ENCODE data around the gene NDUFS8.

NDUFS8 gene

DNA sequence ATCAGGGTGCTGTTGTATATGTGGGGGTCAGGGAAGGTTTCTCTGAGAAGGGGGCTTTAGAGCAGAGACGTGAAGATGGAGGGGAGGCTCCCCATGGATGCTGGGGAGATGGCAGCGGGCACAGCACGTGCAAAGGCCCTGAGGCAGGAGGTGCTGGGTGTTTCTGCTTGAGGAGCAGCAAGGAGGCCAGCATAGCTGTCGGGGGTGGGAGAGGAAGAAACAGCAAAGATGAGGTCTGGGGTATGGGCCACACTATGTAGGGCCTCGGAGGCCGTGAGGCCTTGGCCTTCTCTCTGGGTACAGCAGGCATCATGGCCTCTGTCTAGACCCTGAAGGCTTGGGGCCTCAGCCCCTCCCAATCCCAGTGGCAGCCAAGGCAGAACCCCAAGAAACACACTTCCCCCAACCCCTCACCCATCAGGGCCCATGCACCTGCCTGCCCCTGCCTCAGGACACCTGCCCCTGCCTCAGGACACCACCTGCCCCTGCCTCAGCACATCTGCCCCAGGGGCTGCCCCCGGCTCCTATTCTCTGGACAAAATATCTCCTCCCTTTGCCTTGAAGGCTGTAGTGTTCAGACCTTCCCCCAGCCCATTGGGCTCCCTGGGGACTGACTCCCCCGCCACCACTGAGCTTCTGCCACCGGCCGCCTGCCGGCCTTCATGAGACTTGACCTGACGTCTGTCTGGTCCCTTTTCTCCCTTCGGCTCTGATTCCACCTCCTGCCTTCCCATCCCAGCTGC is 14.1 kb upstream of the NDUFS8 start:
- no peak for DNase-seq (ENCODE audit: low read depth)

DNA sequence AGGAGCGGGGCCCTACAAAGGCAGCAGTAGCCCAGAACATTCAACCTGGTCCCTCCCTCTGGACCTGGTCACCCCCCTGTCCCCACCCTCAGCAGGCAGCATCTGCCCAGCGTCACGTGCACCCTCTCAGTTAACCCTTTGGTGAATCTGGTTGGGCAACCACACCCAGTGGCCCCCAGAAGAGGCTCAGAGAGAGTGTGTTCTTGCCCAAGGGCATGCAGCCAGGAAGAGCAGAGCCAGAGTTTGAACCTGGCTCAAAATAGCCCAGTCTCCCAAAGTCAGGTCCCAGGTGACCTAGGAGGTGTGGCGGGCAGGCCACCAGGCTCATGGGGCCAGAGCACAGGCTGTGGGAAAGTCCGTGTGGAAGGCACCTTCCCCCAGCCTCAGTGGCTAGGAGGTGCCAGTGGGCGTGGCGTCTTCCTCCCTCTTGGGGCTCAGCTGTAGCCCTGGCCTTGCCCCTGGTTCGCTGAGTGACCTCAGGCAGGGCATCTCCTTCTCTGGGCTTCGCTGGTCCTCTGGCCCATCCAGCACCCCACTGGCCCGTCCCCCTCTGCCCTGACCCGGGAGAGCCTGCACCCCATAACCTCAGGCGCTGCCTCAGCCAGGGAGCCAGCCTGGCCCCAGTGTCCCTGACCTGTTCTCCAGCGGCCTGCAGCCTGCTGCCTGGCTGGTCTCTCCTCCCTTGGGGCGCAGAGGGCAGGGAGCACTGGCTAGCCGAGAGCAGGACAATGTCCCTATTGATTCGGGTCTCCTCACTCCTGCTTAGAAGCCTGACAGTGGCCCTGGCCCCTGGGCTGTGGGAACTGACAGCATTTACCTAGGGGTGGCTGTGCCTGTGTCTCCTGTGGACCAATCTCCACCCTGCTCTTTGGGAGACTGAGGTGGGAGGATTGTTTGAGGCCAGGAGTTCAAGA is 13.3 kb upstream of the NDUFS8 start:
- DNase-seq (ENCODE audit: low read depth): no peak

DNA sequence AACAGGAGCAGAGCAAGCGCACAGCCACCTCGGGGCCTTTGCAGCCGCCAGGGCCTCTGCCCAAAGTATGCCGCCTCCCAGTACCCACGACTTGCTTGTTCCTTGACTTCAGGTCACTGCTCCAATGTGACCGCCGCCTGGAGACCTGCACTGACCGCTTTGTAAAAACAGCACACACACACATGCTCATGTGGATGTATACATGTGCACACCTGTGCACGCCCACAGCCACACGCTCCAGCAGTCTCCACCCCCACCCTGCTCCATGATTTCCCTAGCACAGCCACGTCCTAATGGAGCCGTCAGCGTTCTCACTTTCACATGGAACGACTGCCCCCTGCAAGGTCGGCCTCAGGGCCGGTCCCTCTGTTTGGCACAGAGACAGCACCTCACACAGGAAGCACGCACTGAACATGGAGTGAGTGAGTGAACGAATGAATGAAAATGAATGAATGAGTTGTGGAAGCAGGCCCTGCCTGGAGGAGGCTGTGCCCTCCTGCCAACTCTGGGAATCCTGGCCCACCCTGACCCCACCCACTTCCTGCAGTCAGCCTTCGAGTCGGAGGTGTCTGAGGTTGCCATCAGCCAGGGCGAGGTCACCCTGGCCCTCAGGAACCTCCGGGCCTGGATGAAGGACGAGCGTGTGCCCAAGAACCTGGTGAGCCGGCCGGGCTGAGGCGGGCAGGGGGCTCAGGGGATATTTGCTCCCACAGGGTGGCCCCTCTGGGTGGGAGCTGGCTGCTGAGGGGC is 12.3 kb upstream of the NDUFS8 start:
- DNase-seq (ENCODE audit: low read depth): no peak

DNA sequence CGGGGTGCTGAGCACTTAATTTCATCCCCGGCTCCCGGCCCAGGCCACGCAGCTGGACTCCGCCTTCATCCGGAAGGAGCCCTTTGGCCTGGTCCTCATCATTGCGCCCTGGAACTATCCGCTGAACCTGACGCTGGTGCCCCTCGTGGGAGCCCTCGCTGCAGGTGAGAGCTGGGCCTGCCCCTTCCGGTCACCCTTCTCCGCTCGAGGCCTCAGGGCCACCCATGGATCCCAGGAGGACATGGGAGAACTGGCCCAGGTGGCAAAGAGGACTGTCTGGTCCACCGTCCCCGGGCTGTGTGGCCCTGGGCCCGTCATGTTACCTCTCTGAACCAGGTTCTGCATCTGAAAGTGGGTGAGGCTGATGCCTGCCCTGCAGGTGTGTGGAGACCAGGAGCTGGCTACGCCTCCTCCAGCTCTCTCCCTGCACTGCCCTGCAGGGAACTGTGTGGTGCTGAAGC is 11.7 kb upstream of the NDUFS8 start:
- DNase-seq (ENCODE audit: low read depth): no peak

DNA sequence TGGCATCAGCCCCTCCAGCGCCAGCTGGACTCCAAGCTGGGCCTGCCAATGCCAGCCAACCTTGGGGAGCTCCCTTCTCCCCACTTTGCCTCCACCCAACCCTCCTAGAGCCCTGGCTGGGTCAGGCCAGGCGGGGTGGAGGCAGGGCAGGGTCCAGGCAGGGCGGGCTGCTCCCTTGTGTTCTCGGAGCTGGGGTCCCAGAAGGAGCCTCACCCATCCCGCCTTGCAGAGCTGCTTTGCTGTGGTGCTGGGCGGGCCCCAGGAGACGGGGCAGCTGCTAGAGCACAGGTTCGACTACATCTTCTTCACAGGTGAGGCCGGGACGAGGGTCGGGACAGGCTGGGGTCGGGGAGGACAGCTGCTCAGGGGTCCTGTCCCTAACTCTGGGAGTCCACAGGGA is 11.0 kb upstream of the NDUFS8 start:
- no peak for DNase-seq (ENCODE audit: low read depth)

DNA sequence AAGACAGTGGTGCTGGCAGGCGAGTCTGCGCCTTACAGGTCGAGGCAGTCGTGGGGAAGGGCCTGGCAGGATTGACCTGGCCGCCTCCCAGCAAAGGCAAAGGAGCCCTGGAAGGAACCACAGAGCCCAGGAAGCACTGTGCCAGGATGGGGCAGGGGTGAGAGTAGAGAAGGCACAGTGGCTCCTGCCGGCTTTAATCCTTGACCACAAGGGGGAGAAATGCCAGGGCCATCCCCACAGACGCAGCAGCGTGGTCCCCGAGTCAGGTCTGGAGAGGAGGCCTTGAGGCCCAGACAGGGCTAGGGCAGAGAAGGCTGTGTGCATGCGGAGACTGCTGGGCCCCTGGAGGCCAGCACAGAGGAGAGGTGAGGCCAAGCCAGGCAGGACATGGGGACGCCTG is 9.9 kb upstream of the NDUFS8 start:
- DNase-seq (ENCODE audit: low read depth): no peak

DNA sequence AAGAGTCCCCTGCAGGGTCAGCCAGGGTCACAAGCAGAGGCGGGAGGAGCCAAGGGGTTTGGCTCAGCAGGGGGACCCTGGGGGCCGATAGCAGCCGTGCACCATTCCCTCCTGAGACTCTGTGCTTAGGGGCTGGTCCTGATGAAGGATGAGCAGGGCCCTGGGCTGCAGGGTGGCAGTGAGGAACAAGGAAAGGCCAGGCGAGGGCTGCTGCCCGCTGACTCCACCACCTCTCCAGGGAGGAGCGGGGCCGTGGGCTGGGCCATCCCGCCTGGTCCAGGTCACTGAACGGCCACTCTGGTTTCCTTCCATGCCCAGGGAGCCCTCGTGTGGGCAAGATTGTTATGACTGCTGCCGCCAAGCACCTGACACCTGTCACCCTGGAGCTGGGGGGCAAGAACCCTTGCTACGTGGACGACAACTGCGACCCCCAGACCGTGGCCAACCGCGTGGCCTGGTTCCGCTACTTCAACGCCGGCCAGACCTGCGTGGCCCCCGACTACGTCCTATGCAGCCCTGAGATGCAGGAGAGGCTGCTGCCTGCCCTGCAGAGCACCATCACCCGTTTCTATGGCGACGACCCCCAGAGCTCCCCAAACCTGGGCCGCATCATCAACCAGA is 9.2 kb upstream of the NDUFS8 start:
- DNase-seq (ENCODE audit: low read depth): no peak

DNA sequence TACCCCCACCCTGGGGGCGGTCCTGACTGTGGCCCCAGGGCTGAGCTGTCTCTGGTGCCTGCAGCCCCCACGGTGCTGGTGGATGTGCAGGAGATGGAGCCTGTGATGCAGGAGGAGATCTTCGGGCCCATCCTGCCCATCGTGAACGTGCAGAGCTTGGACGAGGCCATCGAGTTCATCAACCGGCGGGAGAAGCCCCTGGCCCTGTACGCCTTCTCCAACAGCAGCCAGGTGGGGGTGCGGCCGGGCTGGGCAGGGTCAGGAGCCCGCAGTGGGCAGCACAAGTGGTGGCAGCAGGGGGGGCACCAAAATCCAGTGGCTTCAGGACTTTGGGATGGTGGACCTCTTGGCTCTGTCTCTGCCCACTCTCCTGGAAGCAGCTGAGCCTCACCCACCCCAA is 8.0 kb upstream of the NDUFS8 start:
- DNase-seq (ENCODE audit: low read depth): no peak

DNA sequence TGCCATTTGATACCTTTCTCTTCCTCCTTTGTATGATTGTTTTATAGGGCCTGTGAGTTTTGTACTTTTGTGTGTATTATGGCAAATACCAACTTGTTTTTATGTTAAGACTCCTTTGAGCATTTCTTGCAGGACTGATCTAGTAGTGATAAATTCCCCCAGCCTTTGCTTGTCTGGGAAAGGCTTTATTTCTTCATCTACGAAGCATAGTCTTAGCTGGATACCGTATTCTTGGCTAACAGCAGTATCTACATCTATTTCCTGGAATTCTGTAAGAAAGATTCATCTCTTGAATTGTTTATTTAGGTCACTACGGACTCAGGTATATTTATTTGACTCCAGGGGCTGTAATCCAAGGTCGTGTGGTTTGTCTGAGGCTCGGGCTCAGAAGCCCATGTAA is 6.0 kb upstream of the NDUFS8 start:
- no peak for DNase-seq (ENCODE audit: low read depth)

DNA sequence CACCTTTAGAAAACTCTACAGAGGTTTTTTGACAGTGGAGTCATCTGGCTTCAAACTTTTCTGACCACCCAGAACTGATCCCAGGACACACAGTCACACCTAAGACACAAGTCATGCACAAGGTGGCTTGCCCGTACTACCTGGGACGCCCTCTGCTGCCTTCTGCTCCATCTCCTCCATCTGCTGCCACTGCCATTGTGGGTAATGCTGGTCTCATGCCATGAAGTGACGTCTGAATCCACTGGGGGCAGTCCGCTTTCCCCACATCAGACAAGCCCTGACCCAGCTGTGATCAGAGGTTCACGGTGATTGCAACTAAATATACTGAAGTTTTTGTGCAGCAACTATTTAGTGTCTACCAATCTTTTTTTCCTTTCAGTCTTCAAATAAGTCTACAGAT is 5.4 kb upstream of the NDUFS8 start:
- DNase-seq (ENCODE audit: low read depth): no peak

DNA sequence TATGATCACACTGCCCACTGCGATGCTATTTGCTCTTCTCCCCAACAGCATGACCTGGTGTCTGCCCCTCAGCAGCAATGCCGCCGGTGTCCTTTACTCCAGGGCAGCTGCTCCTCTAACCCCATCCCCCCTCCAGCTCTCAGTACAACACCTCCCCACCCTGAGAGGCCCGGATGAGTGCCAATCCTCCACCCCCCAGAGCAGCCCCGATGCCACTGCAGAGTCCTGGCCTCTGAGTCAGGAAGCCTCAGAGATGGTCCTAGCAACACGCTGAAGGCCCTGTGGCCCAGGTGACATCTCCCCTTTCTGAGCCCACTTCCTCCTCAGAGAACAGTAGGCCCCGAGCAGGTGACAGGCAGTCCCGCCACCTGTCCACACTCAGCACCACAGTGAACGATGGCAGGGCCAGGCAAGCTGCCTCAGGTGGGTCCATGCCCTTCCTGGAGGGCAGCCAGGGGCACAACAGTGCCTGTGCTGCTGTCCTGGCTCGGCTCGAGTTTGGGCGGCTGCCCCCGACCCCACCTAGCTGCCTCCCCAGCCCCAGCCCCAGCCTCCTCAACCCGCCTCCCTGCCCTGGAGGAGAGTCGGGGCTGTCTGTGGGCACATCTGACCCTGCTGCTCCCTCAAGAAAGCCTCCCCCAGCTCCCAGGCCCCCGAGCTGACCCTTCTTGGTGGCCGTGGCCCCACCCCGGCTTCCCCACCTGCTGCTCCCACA is 3.9 kb upstream of the NDUFS8 start:
- no peak for DNase-seq (ENCODE audit: low read depth)

DNA sequence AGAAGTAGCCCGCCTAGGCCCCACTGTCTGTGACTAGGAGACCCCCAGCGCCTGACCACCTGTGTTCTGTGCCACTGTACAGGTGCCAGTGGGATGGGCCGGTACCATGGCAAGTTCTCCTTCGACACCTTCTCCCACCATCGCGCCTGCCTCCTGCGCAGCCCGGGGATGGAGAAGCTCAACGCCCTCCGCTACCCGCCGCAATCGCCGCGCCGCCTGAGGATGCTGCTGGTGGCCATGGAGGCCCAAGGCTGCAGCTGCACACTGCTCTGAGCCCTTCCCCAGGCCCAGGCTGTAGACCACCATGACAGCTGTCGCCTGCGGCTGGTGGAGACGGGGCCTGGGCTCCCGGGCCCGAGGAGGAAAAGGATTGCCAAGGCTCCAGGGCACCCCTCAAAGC is 2.8 kb upstream of the NDUFS8 start:
- no peak for DNase-seq (ENCODE audit: low read depth)

DNA sequence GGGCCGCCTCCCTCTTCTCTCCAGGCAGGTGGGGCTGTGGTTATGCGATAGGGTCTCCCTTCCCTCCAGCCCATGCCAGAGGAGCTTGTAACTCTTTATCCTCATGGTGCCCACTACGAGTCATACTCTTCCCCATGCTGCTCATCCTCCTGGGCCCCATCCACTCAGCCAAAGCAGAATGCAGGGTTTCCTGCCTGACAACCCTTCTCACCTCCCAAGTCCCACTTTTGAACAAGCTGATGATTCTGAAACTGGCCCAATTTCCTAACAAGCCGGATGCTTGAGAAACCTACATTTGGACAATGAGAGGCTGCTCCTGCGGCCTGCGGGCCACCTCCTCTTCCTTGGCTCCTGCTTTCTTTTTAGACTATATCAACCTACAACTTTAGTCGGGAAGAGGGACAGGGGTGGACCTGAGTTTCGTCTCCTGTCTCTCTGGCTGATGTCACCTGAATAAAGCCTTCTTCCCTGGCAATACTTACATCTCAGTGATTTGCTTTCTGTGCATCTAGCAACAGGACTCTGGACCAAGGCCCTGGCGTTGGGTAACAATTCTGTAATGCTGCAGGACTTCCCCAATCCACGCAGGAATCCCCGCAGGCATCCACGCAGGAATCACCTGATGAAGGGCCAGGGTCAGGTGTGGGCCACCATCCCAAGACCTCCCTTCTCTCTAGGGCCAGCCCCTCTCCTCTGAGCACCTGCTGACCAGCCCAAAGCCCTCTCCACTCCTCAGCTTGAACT is 1.5 kb upstream of the NDUFS8 start:
- no peak for DNase-seq (ENCODE audit: low read depth)

DNA sequence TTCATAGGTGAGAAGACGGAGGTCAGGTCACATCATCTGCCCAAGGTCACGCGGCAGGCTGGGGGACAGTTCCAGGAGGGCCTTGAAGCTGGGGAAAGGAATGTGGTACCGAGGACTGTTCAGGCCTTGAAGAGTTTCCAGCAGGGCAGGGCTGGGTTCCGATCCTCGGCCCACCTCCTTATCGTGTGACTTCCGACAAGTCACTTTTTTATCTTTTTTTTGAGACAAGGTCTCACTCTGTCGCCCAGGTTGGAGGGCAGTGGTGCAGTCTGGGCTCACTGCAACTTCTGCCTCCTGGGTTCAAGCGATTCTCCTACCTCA is 623 bp downstream of the NDUFS8 start:
- no peak for DNase-seq (ENCODE audit: low read depth)

DNA sequence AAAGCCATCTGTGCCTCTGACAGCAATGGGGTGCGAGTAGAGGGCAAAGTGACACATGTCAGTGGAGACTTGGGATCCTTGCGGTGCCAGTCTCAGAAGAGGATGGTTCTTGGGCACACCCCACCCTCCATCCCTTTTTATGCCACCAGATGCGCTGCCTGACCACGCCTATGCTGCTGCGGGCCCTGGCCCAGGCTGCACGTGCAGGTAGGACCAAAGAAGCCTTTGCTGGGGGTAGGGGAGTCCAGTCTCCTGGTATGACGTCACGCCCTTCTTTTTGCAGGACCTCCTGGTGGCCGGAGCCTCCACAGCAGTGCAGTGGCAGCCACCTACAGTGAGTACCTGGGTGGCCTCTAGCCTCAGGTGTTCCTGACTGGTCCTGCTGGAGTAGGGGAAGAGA is 1.5 kb downstream of the NDUFS8 start:
- DNase-seq (ENCODE audit: low read depth): no peak

DNA sequence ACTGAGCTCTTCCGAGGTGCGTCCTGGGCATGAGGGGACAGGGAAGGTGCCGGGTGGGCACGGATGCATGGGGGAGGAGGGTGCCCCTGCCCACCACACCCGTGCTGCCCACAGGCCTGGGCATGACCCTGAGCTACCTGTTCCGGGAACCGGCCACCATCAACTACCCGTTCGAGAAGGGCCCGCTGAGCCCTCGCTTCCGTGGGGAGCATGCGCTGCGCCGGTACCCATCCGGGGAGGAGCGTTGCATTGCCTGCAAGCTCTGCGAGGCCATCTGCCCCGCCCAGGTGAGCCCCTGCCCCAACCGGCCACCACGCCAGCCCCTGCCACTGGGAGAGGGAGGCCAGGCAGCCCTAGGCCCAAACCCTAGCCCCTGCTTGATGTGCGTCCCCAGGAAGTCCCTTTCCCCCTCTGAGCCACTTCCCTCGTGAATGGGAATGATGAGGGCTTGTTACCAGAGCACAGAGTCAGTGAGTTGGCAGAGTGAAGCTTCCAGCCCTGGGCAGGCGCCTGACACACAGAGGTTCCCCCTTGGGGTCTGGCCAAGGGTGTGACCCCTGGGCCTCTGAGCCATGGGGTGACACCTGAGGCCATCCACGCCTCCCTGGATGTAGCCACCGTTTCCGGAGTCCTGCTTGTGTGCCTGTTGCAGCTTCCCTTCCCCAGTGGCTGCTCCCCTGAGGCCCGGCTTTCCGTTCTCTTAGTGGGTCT is 2.7 kb downstream of the NDUFS8 start:
- DNase-seq (ENCODE audit: low read depth): no peak

DNA sequence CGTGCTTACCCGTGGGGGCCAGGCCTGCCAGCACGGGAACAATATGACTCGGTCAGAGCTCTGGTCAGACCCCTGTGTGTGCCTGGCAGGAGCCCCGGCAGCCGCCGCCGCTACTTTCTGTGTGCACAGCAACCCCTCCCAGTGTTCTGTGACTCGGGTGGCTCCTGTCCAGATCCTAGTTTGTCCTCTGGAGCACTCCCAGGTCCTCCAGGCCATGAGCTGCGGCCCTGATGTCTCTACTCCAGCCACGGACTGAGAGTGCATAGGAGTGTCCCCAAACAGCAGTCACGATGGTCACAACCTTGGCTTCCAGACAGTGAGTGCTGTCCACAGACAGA is 3.2 kb downstream of the NDUFS8 start:
- no peak for DNase-seq (ENCODE audit: low read depth)

DNA sequence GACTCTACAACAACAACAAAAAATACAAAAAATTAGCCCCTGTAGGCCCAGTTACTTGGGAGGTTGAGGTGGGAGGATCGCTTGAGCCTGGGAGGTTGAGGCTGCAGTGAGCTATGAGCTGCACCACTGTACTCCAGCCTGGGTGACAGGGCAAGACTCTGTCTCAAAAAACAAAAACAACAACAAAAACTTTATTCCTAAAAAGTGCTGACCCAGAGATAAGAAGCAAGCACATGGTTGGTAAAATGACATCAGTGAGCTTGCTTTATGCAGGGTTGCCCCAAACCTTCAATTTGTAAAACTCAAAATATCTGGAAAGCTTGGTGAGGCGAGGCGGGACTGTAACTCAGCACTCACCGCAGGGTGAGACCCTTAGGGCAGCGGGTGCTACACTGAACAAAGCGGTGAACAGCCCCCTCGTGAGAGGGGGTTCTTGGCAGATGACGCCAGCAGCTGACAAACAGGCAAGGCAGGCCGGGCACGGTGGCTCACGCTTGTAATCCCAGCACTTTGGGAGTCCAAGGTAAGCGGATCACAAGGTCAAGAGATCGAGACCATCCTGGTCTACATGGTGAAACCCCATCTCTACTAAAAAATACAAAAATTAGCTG is 4.9 kb downstream of the NDUFS8 start:
- no peak for DNase-seq (ENCODE audit: low read depth)

DNA sequence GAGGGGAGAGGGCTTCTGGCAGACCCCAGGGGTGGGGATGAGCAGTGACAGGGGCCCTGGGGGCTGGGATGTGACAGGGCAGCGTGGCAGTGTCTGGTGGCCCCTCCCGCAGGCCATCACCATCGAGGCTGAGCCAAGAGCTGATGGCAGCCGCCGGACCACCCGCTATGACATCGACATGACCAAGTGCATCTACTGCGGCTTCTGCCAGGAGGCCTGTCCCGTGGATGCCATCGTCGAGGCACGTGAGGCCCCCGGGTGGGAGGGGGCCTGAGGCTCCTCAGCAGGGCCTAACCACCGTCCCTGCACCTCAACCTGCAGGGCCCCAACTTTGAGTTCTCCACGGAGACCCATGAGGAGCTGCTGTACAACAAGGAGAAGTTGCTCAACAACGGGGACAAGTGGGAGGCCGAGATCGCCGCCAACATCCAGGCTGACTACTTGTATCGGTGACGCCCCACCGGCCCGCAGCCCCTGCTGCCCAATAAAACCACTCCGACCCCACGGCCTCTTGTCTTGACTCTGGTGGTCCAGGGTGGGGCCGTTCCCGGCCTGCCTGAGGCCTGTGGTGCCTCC is 5.7 kb downstream of the NDUFS8 start:
- DNase-seq (ENCODE audit: low read depth): no peak
